GM12878 (cell line): ENCODE data around the gene CHD1. TPM values are rescaled to one million over a fixed set of nuclear protein-coding genes. Genes with fewer than 3 reads are reported as not detected.

Experiments used
- BRCA1 ChIP-seq: IDR thresholded peaks from 2 replicates; pipeline ENCODE4 v1.6.1; 2011; ENCODE audit warnings: low read depth, low read length, improper control_type of control experiment
- EZH2 ChIP-seq: IDR thresholded peaks from 2 replicates; pipeline ENCODE4 v1.6.1; 2012; ENCODE audit warnings: low read depth, mild to moderate bottlenecking, control low read depth, inconsistent platforms, low read length, borderline replicate concordance; ENCODE audit not compliant: control insufficient read depth
- IKZF2 ChIP-seq, 2 experiments: fragments of 450-650 bp; IDR thresholded peaks; 2 replicates each; pipeline ENCODE4 v1.6.1; 2017; ENCODE audit warnings: mild to moderate bottlenecking in 2 of 2, moderate library complexity in 2 of 2
- KLF5 ChIP-seq: fragments of 450-650 bp; IDR thresholded peaks from 2 replicates; pipeline ENCODE4 v1.6.1; 2014; ENCODE audit warnings: mild to moderate bottlenecking; ENCODE audit not compliant: partially characterized antibody
- NFIC ChIP-seq: IDR thresholded peaks from 2 replicates; pipeline ENCODE4 v1.6.1; 2012; ENCODE audit warnings: low read depth, mild to moderate bottlenecking, inconsistent platforms, low read length, moderate library complexity
- NFXL1 ChIP-seq: fragments of 450-650 bp; IDR thresholded peaks from 2 replicates; pipeline ENCODE4 v1.6.1; 2017; ENCODE audit warnings: antibody characterized with exemption, mild to moderate bottlenecking, borderline replicate concordance
- NR2C1 ChIP-seq: fragments of 450-650 bp; IDR thresholded peaks from 2 replicates; pipeline ENCODE4 v1.6.1; 2017; ENCODE audit warnings: antibody characterized with exemption, mild to moderate bottlenecking, moderate library complexity
- NR2C2 ChIP-seq: IDR thresholded peaks from 2 replicates; pipeline ENCODE4 v1.6.1; 2011; ENCODE audit warnings: borderline replicate concordance, low read depth; ENCODE audit not compliant: control insufficient read depth, insufficient read length
- POLR2AphosphoS2 ChIP-seq: IDR thresholded peaks from 2 replicates; pipeline ENCODE4 v1.6.1; 2011; ENCODE audit warnings: low read depth, mild to moderate bottlenecking, low read length, improper control_type of control experiment, moderate library complexity
- PRDM15 ChIP-seq: fragments of 450-650 bp; formaldehyde crosslinking; IDR thresholded peaks from 2 replicates; pipeline ENCODE4 v1.4.0; 2020; ENCODE audit warnings: mild to moderate bottlenecking, moderate library complexity
- RUNX3 ChIP-seq: IDR thresholded peaks from 2 replicates; pipeline ENCODE4 v1.6.1; 2012; ENCODE audit warnings: low read length, inconsistent platforms
- SP1 ChIP-seq: IDR thresholded peaks from one replicate; pipeline ENCODE4 v1.6.1; 2011; ENCODE audit warnings: low read depth, low read length
- SPI1 ChIP-seq: IDR thresholded peaks from 2 replicates; pipeline ENCODE4 v1.6.1; 2011; ENCODE audit warnings: low read depth, mild to moderate bottlenecking, low read length, moderate library complexity, borderline replicate concordance; ENCODE audit not compliant: insufficient read depth
- SREBF2 ChIP-seq: IDR thresholded peaks from 2 replicates; pipeline ENCODE4 v1.6.1; 2012; ENCODE audit warnings: mild to moderate bottlenecking, low read length
- TCF7 ChIP-seq: IDR thresholded peaks from 2 replicates; pipeline ENCODE4 v1.6.1; 2014; ENCODE audit warnings: antibody characterized with exemption, borderline replicate concordance
- USF1 ChIP-seq: IDR thresholded peaks from 2 replicates; pipeline ENCODE4 v1.6.1; 2011; ENCODE audit warnings: borderline replicate concordance, low read depth, mild to moderate bottlenecking, moderate library complexity, mixed read lengths, low read length; ENCODE audit not compliant: insufficient read depth; ENCODE audit errors: extremely low read length
- ZSCAN29 ChIP-seq: fragments of 450-650 bp; IDR thresholded peaks from 2 replicates; pipeline ENCODE4 v1.6.1; 2017; ENCODE audit warnings: mild to moderate bottlenecking, moderate library complexity
- polyA plus RNA-seq, 11 experiments: library from polyadenylated mRNA; depleted of rRNA in 4 of 11; unstranded in 6 of 11; stranded (reverse) in 5 of 11; fragments of >200 nt; fragmentation: Nextera tagmentation in 4 of 11; fragmentation: Illumina TruSeq in 1 of 11; extraction: Ambion mirVana in 4 of 11; extraction: Trizol in 1 of 11; gene quantifications; 1 replicate in 1 of 11; 2 replicates in 10 of 11; pipeline versions ENCODE4 v1.2.1 to v1.2.3, GENCODE V29; 2011 to 2016; ENCODE audit warnings: inconsistent platforms in 2 of 11, missing spikeins in 2 of 11, low read depth in 1 of 11
- total RNA-seq, 4 experiments: library from RNA; depleted of rRNA in 3 of 4; stranded (reverse); fragments of >200 nt in 3 of 4; fragmentation: Illumina TruSeq in 1 of 4; extraction: Trizol in 1 of 4; gene quantifications; 2 replicates each; pipeline versions ENCODE4 v1.2.1 to v1.2.3, GENCODE V29; 2013 to 2021
- TF ChIP-seq, protein P1 (sequence below): fragments of 450-650 bp; IDR thresholded peaks from 2 replicates; pipeline ENCODE4 v1.6.1; 2017; ENCODE audit warnings: mild to moderate bottlenecking, moderate library complexity
- TF ChIP-seq, protein P2 (sequence below): fragments of 450-650 bp; IDR thresholded peaks from 2 replicates; pipeline ENCODE4 v1.6.1; 2017; ENCODE audit warnings: low read depth, mild to moderate bottlenecking, moderate library complexity

CHD1 gene
- total and polyA plus RNA-seq, 10 of the 15 experiments (the other 5 are each of a cell fraction or from before 2014, with no cell fraction given), result 25.5 to 158 (median 50.5) TPM

DNA sequence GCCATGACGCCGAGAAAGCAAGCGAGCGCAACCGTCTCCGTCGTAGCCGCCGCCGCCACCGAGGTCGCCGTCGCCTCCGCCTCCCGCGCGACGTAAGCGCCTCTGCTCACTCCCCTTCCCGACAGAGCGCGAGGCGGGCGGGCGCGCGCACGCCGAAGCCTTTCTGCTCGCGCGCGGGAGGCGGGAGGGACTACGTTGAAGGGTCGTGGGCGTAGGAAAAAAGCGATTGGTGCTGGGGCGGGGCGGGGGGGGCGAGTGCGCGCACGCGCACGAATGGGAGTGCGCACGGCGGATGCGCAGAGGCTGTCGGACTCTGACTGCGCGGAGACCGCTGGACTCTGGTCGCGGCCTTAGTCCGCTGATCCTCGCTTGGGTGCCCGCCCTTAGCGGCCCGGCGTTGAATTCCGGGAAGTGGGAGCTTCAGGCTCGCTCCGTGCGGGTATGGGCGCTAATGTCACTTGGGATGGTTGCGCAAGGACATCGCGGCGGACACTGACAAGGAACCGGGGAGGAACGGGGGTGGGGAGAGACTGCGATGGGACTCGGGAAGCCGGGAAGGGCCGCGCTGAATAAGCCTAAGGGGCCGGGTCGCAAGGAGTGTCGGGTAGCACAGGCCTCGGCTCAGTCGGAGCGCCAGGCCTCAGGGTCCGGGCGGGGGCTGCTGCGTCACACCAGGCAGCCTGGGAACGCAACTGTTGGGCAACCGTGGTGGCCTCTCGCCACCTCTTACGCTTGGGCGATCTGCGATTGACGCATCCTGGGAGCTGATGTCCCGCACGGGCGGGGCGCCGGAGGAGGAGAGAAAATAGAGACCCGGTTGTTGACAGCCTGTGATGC is at the start of gene CHD1 (continued):
- TF ChIP-seq NFIC (peak; percentile 23; the same call in 1 of the 2 replicates), ZSCAN29 (no peak), IKZF2 (IDR thresholded peaks at IDR 0.05) (peak; percentile 84 to 85), NR2C1 (no peak), NFXL1 (no peak), EZH2 (no peak), BRCA1 (no peak), SPI1 (no peak), RUNX3 (peak; percentile 44), KLF5 (no peak), NR2C2 (no peak), PRDM15 (CRISPR knock-in tag) (no peak), USF1 (no peak), POLR2AphosphoS2 (peak; percentile 85), SREBF2 (0 out of 2 replicates have a peak, but pooled peaks have one; percentile 38), SP1 (no peak), TCF7 (no peak; the same call in 1 of the 2 replicates)
- TF ChIP-seq, protein P1, sequence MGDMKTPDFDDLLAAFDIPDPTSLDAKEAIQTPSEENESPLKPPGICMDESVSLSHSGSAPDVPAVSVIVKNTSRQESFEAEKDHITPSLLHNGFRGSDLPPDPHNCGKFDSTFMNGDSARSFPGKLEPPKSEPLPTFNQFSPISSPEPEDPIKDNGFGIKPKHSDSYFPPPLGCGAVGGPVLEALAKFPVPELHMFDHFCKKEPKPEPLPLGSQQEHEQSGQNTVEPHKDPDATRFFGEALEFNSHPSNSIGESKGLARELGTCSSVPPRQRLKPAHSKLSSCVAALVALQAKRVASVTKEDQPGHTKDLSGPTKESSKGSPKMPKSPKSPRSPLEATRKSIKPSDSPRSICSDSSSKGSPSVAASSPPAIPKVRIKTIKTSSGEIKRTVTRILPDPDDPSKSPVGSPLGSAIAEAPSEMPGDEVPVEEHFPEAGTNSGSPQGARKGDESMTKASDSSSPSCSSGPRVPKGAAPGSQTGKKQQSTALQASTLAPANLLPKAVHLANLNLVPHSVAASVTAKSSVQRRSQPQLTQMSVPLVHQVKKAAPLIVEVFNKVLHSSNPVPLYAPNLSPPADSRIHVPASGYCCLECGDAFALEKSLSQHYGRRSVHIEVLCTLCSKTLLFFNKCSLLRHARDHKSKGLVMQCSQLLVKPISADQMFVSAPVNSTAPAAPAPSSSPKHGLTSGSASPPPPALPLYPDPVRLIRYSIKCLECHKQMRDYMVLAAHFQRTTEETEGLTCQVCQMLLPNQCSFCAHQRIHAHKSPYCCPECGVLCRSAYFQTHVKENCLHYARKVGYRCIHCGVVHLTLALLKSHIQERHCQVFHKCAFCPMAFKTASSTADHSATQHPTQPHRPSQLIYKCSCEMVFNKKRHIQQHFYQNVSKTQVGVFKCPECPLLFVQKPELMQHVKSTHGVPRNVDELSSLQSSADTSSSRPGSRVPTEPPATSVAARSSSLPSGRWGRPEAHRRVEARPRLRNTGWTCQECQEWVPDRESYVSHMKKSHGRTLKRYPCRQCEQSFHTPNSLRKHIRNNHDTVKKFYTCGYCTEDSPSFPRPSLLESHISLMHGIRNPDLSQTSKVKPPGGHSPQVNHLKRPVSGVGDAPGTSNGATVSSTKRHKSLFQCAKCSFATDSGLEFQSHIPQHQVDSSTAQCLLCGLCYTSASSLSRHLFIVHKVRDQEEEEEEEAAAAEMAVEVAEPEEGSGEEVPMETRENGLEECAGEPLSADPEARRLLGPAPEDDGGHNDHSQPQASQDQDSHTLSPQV, result no peak
- TF ChIP-seq, protein P2, sequence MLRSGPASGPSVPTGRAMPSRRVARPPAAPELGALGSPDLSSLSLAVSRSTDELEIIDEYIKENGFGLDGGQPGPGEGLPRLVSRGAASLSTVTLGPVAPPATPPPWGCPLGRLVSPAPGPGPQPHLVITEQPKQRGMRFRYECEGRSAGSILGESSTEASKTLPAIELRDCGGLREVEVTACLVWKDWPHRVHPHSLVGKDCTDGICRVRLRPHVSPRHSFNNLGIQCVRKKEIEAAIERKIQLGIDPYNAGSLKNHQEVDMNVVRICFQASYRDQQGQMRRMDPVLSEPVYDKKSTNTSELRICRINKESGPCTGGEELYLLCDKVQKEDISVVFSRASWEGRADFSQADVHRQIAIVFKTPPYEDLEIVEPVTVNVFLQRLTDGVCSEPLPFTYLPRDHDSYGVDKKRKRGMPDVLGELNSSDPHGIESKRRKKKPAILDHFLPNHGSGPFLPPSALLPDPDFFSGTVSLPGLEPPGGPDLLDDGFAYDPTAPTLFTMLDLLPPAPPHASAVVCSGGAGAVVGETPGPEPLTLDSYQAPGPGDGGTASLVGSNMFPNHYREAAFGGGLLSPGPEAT, result peak; percentile 68
